ENCODE results near the gene CUL2. TPM values are rescaled to one million over a fixed set of nuclear protein-coding genes. Genes with fewer than 3 reads are reported as not detected.

Gene CUL2
- total and polyA plus RNA-seq, 10 of the 15 experiments (the other 5 are each of a cell fraction or from before 2014, with no cell fraction given): 11.9 to 56.5 (median 33.2) TPM

GRCh38 chr10:35027567-35027966 is 62.6 kb downstream of the CUL2 start (continued):
- no peak for TF ChIP-seq TBL1XR1 (IDR thresholded peaks at IDR 0.05; ENCODE audit: low read depth, low read length)
- TF ChIP-seq EED (IDR thresholded peaks at IDR 0.05; ENCODE audit: low read depth): no peak
- no peak for TF ChIP-seq TCF7 (IDR thresholded peaks at IDR 0.05; ENCODE audit: borderline replicate concordance)
- TF ChIP-seq EGR1 (IDR thresholded peaks at IDR 0.05; ENCODE audit: borderline replicate concordance in 1 of 2, low read depth in 2 of 2, low read length in 2 of 2): no peak
- TF ChIP-seq SRF (IDR thresholded peaks at IDR 0.05; ENCODE audit: low read depth in 2 of 2, low read length in 2 of 2): no peak

GRCh38 chr10:35025916-35026315 is 64.2 kb downstream of the CUL2 start:
- intact Hi-C loops (cut with micrococcal nuclease; ENCODE audit: unreplicated experiment) (loop anchor here (5.0 kb wide), 1 partner anchor 359 kb away; no protein-coding TSS in a partner anchor), in situ Hi-C loops (cut with MboI) (no loop called here)
- Histone ChIP-seq H2AFZ (ENCODE audit: control insufficient read depth, low read depth, low read length) (no peak overlapping the region), H3K27ac (ENCODE audit: control insufficient read depth, insufficient read depth) (no peak overlapping the region), H3K27me3 (replicated peaks in 1 of 2; ENCODE audit: control insufficient read depth in 2 of 2, insufficient read depth in 2 of 2, low read length in 1 of 2) (no peaks in the 10 kb centered on the region), H3K36me3 (ENCODE audit: control insufficient read depth in 2 of 2, insufficient read depth in 2 of 2, low read length in 1 of 2) (peaks cover 0 to 9% of the 10 kb centered on the region in 2 experiments; a peak in 3 of 4 replicates), H3K9me3 (replicated peaks; ENCODE audit: control insufficient read depth, insufficient read depth, low read length) (no peaks in the 10 kb centered on the region), H3K79me2 (ENCODE audit: control insufficient read depth, insufficient read depth, low read length) (no peaks in the 10 kb centered on the region), H3K4me1 (ENCODE audit: control insufficient read depth, insufficient read depth, low read length) (no peaks in the 10 kb centered on the region), H4K20me1 (ENCODE audit: control insufficient read depth, insufficient read depth) (no peaks in the 10 kb centered on the region), H3K4me3 (no peak overlapping the region), H3K4me2 (ENCODE audit: control insufficient read depth, insufficient read depth) (no peak overlapping the region), H3K9ac (ENCODE audit: control insufficient read depth, insufficient read depth, low read length) (no peak overlapping the region)
- ChIA-PET POLR2A (no interaction called here), CTCF (interaction anchor here (0.7 to 4.9 kb wide), 11 partner anchors 9 to 371 kb away, joined by 3 to 26 read pairs (median 5); partner anchors contain the start of gene CUL2), RAD21 (ENCODE audit: unreplicated experiment) (interaction anchor here (1.1 to 2.2 kb wide), 2 partner anchors 32 to 302 kb away, joined by 4 to 14 read pairs; no protein-coding TSS in a partner anchor), SMC1A (ENCODE audit: uncharacterized antibody, unreplicated experiment) (interaction anchor here (0.6 to 2.7 kb wide), 10 partner anchors 8 to 387 kb away, joined by 3 to 11 read pairs (median 4); no protein-coding TSS in a partner anchor)
- no TSS peak for BruUV-seq (replicated peaks)
- no peak for FAIRE-seq
- no peak for ATAC-seq
- DNase-seq (ENCODE audit: low read depth, low spot score): no peak
- TF ChIP-seq MEF2A (IDR thresholded peaks at IDR 0.05; ENCODE audit: insufficient read depth, low read depth, low read length) (no peak), PAX8 (IDR thresholded peaks at IDR 0.05) (no peak), USF2 (IDR thresholded peaks at IDR 0.05; ENCODE audit: borderline replicate concordance, low read depth, low read length) (no peak), SIN3A (IDR thresholded peaks at IDR 0.05; ENCODE audit: low read depth, low read length) (no peak), ZBTB11 (CRISPR knock-in tag; IDR thresholded peaks at IDR 0.05) (no peak), TCF12 (IDR thresholded peaks at IDR 0.05; ENCODE audit: low read depth, low read length) (no peak), NR2F1 (conservative IDR thresholded peaks at IDR 0.05) (no peak), HDAC6 (IDR thresholded peaks at IDR 0.05; ENCODE audit: unreplicated experiment) (no peak), FOXM1 (IDR thresholded peaks at IDR 0.05; ENCODE audit: low read depth, low read length) (no peak), BACH1 (IDR thresholded peaks at IDR 0.05; ENCODE audit: borderline replicate concordance) (no peak), CBX5 (IDR thresholded peaks at IDR 0.05; ENCODE audit: low read depth) (no peak)
- TF ChIP-seq, protein P1, sequence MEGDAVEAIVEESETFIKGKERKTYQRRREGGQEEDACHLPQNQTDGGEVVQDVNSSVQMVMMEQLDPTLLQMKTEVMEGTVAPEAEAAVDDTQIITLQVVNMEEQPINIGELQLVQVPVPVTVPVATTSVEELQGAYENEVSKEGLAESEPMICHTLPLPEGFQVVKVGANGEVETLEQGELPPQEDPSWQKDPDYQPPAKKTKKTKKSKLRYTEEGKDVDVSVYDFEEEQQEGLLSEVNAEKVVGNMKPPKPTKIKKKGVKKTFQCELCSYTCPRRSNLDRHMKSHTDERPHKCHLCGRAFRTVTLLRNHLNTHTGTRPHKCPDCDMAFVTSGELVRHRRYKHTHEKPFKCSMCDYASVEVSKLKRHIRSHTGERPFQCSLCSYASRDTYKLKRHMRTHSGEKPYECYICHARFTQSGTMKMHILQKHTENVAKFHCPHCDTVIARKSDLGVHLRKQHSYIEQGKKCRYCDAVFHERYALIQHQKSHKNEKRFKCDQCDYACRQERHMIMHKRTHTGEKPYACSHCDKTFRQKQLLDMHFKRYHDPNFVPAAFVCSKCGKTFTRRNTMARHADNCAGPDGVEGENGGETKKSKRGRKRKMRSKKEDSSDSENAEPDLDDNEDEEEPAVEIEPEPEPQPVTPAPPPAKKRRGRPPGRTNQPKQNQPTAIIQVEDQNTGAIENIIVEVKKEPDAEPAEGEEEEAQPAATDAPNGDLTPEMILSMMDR (IDR thresholded peaks at IDR 0.05 in 2 of 3, conservative IDR thresholded peaks at IDR 0.05 in 1 of 3; ENCODE audit: control insufficient read depth in 2 of 3, extremely low read depth in 1 of 3, insufficient read depth in 1 of 3, low read depth in 3 of 3, low read length in 3 of 3): no peak

Measured in GM12878 (cell line).